GM19372 (cell line): ENCODE measurements around the gene CCDC14.
"Not testable (repeated sequence)": the region's sequence is repeated elsewhere in the genome, so short reads cannot be mapped to it uniquely, and the experiment has no call there.

Experiments used
- ATAC-seq: cut with Tn5 transposase; IDR thresholded peaks from one replicate; pipeline ENCODE4 v1.9.1; 2021; ENCODE audit warnings: mild to moderate bottlenecking, low read depth, moderate library complexity; ENCODE audit not compliant: unreplicated experiment

CCDC14 gene

DNA sequence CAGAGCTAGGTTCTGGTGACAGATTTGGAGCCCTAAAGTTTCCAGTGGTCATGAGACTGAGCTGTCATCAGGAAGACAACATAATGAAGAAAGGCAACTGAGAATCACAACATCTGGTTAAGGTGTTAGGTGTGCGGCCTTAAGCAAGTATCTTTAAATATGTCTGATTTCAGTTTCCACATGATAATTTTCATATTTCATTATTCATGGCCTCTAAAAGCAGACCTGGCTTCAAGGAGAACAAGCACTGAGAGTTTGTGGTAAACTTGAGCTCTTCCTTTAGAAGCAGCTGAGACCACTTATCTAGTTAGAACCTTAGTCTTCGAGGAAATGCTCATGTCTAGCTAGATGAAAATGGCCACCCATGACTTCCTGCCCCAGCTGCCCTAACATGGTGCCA is 51.2 kb downstream of the CCDC14 start:
- ATAC-seq: no peak

DNA sequence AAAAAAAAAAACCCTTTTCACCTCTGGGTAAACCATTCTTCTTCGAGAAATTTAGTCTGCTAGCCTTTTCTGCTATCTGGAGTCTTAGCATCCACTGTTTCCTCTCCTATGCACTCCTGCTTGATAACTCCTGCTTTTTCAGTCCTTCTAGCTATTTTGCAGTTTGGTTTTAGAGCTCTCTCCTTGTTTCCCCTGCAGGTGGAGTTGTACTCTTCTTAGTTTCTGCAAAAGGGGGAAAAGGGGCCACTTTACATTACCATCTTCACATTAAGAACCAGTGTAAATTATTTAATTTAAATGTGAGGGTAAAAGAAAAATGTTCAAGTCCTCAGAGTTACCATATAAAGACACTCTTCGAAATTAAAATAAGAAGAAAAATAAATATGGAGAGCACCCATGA is 53.3 kb downstream of the CCDC14 start:
- ATAC-seq: no peak

DNA sequence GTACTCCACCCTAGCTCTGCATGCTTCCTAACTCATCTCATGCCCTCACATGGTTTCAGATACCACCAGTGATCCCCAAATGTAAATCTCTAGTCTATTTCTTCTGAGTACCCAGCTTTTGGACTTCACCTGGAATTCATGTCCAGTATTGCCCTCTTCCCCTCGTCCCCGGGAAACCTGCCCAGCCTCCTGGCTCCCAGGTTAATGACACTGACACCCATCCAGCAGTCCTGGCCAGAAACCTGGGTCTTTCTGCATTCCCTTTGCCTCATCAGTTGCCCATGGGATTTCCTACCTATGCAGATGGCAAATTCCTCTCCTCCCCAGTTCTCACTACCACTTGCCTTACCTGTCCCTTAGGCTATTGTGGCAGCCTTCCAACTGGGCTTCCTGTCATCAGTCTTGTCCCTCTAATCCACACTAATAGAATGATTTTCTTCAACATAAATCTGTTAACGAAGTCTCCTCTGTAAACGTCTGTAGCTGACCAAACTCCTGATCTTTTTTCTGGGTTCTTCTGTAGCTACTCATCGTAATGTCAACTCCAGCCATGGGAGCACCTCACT is 61.6 kb downstream of the CCDC14 start:
- no peak for ATAC-seq

DNA sequence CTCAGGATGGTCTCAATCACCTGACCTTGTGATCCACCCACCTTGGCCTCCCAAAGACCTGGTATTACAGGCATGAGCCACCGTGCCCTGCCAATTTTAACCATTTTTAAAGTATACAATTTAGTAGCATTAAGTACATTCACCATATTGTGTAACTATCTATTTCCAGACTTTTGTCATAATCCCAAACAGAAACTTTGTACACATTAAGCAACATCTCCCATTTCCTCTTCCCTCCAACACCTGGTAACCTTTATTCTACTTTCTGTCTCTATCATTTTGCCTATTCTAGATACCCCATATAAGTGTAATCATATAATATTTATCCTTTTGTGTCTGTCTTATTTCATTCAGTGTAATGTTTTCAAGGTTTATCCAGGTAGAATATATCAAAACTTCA is 68.0 kb downstream of the CCDC14 start:
- ATAC-seq: no peak

DNA sequence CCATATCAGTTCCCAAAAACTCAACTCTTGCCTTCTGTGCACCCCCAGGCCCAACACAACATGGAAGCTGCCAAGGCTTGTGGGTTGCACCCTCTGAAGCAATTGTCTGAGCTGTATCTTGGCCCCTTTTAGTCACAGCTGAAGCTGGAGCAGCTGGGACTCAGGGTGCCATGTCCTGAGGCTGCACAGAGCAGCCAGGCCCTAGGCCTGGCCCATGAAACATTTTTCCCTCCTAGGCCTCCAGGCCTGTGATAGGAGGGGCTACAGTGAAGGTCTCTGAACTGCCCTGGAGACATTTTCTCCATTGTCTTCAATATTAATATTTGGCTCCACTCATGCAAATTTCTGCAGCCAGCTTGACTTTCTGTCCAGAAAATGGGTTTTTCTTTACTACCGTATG is 68.8 kb downstream of the CCDC14 start:
- ATAC-seq: no peak

DNA sequence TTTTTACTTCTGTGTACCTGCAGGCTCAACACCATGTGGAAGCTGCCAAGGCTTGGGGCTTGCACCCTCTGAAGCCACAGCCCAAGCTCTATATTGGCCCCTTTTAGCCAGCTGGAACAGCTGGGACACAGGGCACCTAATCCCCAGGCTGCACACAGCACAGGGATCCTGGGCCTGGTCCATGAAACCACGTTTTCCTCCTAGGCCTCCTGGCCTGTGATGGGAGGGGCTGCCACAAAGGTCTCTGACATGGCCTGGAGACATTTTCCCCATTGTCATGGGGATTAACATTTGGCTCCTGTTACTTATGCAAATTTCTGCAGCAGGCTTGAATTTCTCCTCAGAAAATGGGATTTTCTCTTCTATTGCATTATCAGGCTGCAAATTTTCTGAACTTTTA is 70.0 kb downstream of the CCDC14 start:
- ATAC-seq: not testable (repeated sequence)

DNA sequence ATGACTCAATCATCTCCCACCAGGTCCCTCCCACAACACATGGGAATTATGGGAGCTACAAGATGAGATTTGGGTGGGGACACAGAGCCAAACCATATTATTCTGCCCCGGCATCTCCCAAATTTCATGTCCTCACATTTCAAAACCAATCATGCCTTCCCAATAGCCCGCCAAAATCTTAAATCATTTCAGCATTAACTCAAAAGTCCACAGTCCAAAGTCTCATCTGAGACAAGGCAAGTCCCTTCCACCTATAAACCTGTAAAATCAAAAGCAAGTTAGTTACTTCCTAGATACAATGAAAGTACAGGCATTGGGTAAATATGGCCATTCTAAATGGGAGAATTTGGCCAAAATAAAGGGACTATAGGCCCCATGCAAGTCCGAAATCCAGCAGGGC is 70.9 kb downstream of the CCDC14 start:
- not testable (repeated sequence) for ATAC-seq

DNA sequence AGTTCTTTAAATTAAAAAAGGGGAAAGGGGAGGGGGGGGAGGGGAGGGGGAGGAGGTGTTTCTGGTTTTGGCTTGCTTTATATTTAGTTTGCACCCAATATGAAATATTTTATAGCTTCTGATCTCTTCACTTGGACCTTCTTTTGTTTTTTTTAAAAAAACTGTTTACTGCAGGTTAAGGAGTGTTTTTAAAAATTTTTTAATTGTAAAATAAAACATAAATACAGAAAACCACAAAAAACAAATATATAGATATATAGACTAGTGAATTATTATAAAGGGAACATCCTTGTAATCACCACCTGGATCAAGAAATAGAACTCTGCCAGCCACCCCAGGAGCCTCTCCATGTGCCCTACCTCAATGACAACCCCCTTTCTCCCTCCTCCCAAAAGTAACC is 76.0 kb downstream of the CCDC14 start:
- ATAC-seq: no peak

DNA sequence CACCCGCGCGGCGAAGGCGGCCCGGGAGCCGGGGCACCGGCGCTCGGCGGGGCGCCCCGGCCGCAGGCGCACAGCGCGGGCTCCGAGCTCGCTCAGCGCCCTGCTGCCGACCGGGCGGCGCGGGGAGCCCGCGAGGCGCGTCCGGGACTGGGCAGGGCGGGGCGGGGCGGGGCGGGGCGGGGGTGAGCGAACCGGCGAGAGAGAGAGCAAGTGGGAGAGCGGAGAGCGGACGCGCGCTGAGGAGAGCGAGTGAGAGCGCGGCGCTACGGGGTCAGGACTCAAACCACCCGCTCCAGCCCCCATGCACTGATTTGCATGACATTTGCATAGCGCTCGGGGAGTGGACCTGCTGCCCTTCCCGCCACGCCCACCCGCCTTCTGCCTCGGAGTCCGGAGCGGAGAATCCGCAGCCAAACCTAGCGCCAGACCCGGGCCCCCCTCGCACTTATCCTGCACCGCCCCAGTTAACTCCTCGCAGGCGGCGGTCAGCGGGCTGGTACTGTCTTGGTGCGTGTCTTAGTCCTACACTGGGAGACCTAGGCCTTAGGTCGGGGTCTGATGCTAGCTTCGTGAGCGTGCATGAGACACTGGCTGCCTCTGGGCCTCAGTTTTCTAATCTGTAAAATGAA is 76.7 kb downstream of the CCDC14 start, which contains the start of gene MYLK:
Gene MYLK (minus strand): TSS at position 130 of the 629 bp plus-strand sequence. CDS start 90,491 bp downstream, outside the sequence.
- peak; percentile 73 for ATAC-seq

DNA sequence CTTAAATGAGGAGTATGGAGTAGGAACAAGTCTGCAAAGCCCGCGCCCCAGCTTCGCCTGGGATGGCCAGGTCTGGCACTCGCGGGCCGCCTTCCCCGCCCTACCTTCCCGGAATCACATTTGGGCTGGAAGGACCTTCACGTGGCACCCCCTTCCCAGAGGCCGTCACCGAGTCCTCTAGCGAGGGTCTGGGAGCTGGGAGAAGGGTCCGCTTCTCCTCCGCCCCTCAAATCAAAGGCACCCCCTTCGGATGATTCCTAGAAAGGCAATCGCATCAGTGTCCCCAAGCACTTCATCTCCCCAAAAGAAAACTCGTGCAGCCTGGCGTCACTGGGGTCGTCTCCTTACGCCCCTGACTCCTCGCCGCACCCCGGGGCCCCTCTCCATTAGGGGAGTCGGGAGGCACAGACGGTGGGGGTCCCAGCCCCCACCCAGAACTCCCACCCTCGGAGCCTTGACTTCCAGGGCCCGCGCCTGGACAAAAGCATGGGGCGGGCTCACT is 77.3 kb downstream of the CCDC14 start:
- no peak for ATAC-seq

DNA sequence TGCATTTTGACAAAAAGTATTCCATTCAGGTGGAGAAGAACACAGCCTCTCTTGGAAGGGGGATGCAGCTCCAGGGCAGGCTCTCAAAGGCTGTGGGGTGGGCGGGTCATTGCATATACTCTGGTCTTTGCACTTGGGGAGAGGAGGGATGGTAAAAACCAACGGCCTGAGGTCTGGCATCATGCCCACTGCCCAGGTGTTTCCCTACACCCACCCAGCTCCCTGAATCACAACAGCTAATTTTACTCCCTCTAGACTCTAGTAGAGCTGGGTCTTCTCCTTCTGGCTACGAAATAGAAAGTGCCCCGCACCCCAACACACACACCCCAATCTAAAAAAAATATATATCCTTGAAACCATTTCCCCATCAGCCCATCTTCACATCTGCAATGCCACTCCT is 77.9 kb downstream of the CCDC14 start:
- ATAC-seq: no peak

DNA sequence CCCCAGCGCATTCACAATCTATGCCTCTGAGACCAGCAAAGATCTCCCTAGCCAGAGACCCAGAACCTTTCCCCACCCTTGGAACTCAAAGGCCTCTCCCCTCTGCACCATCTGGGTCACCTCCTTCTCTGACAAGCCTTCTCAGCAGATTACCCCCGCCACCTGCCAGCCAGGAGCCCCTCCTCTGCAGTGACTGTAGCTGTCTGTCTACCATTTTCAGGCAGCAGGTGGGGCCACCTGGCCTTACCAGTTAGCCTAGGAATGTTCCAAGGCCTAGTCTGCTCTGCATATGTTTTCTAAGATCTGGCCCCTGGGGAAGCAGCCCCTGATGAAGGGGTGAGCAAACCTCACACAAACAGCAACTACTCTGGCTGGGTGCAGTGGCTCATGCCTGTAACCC is 79.3 kb downstream of the CCDC14 start:
- ATAC-seq: no peak

DNA sequence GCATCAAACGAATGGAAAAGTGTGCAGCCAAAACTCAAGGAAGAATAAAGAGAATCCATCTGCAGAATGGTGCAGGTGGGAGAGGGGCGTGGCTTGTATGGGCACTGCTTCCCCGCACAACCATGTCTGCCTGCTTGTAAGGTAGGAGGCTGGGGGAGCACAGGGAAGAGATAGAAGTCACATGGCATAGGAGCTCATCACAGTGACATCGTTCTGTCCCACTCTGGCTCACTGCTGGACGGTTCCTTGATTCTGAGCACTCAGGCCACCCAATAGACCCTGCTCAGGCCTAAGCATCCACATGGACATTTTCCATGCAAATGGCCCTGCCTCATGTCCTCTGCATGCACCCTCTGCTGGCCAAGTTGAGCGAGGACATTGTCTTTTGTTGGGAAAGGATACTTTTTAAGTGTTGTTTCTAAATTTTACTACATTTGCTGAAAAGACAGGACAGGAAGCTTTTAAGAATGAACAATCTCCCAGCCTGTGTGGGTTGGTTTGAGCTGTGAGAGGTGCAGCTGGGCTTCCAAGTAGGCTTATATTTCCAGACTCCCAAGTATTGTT is 79.9 kb downstream of the CCDC14 start:
- ATAC-seq: no peak

DNA sequence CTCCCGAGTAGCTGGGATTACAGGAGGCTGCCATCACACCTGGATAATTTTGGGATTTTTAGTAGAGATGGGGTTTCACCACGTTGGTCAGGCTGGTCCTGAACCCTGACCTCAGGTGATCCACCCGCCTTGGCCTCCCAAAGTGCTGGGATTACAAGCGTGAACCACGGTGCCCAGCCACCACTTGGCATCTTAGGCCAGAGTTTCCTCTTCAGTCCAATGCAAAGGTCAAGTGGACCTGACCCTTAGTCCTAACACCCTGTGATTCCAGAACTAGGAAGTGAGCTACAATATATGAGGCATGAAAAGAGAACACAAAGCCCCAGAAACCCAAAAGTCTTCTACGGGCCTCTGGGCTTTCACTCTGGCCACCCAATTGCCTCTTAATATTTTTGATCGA is 82.2 kb downstream of the CCDC14 start:
- no peak for ATAC-seq

DNA sequence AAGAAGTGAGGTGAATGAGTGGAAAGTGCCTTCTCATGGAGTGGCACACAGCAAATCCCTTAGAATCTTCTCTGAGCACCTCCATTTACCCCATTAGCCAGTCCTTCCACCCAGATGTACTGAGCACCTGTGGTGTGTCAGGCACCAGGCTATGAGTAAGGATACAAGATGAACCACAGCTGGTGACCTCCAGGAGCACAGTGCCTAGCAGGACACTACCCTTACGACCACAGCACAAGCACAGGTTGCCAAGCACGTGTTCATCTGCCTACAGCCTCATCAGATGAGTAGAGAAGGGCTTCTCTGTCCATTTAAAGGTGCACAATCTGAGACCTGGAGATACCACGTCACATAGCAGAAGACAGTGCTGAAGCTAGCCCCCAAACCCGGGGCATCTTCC is 83.1 kb downstream of the CCDC14 start:
- no peak for ATAC-seq

DNA sequence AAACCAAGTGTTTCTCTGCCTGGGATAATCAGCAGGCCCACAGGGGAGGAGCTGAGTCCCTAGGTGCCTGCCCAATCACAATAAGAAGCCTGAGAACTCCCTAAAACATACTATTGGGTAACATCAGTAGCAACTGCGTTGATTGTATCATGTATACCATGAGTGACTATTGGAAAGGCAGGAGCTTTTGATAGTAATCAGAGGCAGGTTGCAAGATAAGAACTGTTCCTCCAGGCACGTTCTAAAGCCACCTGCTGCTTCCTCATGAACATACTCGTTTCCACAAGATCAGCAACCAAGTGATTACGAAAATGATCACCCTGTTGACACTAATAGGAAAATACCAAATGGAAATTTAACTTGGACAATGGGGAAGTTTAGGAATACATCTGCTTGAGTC is 83.6 kb downstream of the CCDC14 start:
- ATAC-seq: no peak

DNA sequence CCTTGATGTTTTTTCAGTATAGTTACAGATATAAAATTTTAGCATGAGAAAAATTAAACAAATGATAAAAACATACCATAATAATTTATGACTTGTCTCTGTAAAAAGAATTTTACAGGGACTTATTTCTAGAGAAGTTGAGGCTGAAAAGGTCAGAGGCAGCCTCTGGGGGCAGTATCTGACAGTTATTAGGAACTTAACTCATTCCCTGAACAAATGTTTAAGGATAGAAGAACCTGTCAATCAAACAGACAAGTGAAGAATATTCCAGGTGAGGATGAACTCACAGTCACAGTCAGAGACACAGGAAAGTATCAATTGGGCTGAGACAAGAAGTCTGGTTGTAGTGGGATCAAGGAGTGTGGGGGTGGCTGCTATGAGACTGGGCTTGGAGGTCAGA is 84.2 kb downstream of the CCDC14 start:
- no peak for ATAC-seq

DNA sequence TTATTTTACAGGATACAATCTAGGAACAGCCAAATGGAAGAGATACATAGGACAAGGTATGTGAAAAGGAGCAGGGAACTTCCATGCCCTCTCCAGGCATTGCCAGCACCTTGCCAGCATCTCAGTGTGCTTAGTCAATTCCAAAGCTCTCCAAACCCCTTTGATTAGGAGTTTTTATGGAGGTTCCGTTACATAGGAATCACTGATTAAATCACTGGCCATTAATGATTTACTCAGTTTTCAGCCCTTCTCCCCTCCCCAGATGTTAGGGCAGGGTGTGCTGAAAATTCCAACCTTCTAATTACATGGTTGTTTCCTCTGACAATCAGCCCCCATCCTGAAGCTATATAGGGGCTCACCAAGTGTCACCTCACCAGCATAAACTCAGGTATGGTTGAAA is 88.4 kb downstream of the CCDC14 start:
- no peak for ATAC-seq

DNA sequence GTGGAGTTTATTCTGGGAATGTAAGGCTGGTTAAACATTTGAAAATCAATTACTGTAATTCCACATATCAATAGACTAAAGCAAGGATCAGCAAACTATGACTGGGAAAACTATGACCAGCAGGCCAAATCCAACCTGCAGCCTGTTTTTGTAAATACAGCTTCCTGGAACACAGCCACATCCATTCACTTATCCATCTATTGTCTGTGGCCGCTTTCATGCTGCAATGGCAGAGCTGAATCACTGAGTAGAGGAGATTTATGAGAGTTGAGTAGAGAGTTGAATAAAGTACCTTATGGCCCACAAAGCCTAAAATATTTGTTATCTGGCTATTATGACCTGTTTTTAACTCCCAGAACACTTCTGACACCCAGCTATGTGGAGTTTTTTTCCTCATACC is 89.1 kb downstream of the CCDC14 start:
- ATAC-seq: no peak

DNA sequence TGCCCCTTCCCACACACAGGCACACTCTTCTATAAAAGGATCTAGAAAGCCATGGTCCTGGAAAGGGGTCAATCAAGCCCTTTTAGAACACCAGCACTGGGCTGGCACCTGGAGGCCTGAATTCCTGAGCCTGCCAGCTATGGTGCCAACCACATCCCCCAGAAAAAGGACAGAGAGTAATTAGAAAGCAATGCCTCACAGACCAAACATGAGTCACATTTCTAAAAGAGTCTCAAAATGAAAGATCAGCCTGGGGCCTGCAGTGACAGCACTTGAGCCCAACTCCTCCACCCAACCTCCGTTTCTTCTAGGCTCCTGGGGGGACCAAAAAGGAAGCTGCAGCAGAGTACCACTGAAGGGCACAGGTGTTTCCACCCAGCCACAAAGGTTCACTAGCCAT is 91.0 kb downstream of the CCDC14 start:
- ATAC-seq: no peak

DNA sequence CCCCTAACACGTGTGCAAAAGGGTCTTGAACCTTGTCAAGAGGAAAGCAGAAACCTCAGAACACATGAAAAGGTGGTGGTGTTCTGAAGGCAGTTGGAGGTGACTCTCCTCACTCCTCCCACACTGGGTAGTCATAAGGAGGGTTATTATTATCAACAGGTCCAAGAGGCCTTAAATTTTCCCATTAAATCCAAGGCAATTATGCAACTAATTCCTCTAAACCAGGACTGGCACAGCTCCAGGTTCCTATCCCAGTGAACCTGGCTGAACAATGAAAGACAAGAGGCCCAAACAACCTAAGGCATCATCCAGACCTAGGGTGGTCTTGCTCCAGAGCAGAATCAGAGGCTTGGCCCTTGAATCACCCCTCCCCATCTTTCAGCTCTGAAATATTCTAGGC is 91.9 kb downstream of the CCDC14 start:
- no peak for ATAC-seq

DNA sequence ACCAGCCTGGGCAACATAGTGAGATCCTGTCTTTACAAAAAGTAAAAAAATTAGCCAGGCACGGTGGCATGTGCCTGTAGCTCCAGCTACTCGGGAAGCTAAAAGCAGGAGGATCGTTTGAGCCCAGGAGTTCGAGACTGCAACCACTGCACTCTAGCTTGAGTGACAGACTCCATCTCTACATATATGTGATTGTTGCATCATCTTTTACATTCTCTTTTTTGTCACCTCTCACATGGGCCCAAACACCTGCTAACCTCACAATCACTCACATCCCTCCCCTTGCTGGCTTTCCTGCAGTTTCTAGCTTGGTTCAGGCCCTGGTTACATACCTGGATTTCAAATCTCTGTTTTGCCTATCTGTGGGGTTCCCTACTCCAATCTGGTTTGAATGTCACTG is 96.3 kb downstream of the CCDC14 start:
- ATAC-seq: no peak
